K562 (cell line): ENCODE results near the gene BFSP2. TPM values are rescaled to one million over a fixed set of nuclear protein-coding genes. Genes with fewer than 3 reads are reported as not detected.

ENCODE experiments used
- ATAC-seq: fragments of 200-7000 bp; cut with Tn5 transposase; 3 replicates; pipeline ENCODE4 v1.9.1; 2020; ENCODE audit warnings: moderate library complexity
- BruUV-seq: library from RNA; stranded (reverse); fragments of 400-500 nt; replicated peaks from 2 replicates; lab custom pipeline; 2021; lab: Mats Ljungman, UMichigan
- CTCF ChIA-PET: fragments of 300-600 bp; formaldehyde crosslinking; extraction: SDS; loops from one replicate; lab custom pipeline; 2021; ENCODE audit warnings: low intra/inter-chr PET ratio; lab: Yijun Ruan, JAX
- POLR2A ChIA-PET: fragments of 300-600, 350-650 bp; sonication (Branson Sonifier 250); formaldehyde crosslinking; extraction: SDS; loops from one replicate; lab custom pipeline; 2021; ENCODE audit warnings: antibody characterized with exemption, inconsistent platforms; lab: Yijun Ruan, JAX
- DNase-seq, 4 experiments: peaks; one replicate each; pipeline versions ENCODE4 v3.0.0 to v3.0.0-alpha.2; 2011 to 2018; ENCODE audit warnings: low spot score in 3 of 4, mixed read lengths in 3 of 4; ENCODE audit errors: extremely low read depth in 1 of 4
- FAIRE-seq: peaks from 2 replicates; lab custom pipeline; 2011; peaks lifted over from hg19 to GRCh38; lab: Jason Lieb, UNC
- H2AFZ ChIP-seq: 2 replicates; pipeline ENCODE4 v1.6.0; 2011; ENCODE audit warnings: low read depth, low read length, control low read depth, inconsistent platforms
- H3K27ac ChIP-seq: fragments of 200-600 bp; 3 replicates; pipeline ENCODE4 v1.8.0; 2011; ENCODE audit warnings: low read depth, mild to moderate bottlenecking, control low read depth, inconsistent platforms, low read length, moderate library complexity, mixed read lengths; ENCODE audit errors: extremely low read depth
- H3K27me3 ChIP-seq, 2 experiments: fragments of 300-600 bp in 1 of 2; 2 replicates in 1 of 2; 3 replicates in 1 of 2; pipeline versions ENCODE4 v1.6.0 to v1.8.0; 2011; ENCODE audit warnings: inconsistent platforms in 2 of 2, low read length in 2 of 2, mild to moderate bottlenecking in 1 of 2, mixed read lengths in 1 of 2, moderate library complexity in 1 of 2; ENCODE audit not compliant: control insufficient read depth in 2 of 2, insufficient read depth in 2 of 2
- H3K36me3 ChIP-seq: fragments of 300-600 bp; 3 replicates; pipeline ENCODE4 v1.8.0; 2011; ENCODE audit warnings: mild to moderate bottlenecking, low read length, inconsistent platforms; ENCODE audit not compliant: control insufficient read depth, insufficient read depth
- H3K4me1 ChIP-seq, 2 experiments: fragments of 200-600 bp in 1 of 2; replicated peaks in 1 of 2; 2 replicates in 1 of 2; 3 replicates in 1 of 2; pipeline versions ENCODE4 v1.5.1 to v1.8.0; 2011; ENCODE audit warnings: inconsistent platforms in 2 of 2, low read length in 2 of 2, mild to moderate bottlenecking in 1 of 2, mixed read lengths in 1 of 2, moderate library complexity in 1 of 2; ENCODE audit not compliant: control insufficient read depth in 2 of 2, insufficient read depth in 2 of 2
- H3K4me2 ChIP-seq: 2 replicates; pipeline ENCODE4 v1.6.1; 2011; ENCODE audit warnings: low read length, control low read depth, inconsistent platforms, mixed read lengths; ENCODE audit not compliant: insufficient read depth
- H3K4me3 ChIP-seq: fragments of 200-600 bp; sonication (generic), shearing (Covaris generic); 2 replicates; pipeline ENCODE4 v1.5.1; 2016; ENCODE audit warnings: control low read depth, inconsistent platforms
- H3K79me2 ChIP-seq: fragments of 200-600 bp; 3 replicates; pipeline ENCODE4 v1.8.0; 2011; ENCODE audit warnings: low read length, inconsistent platforms; ENCODE audit not compliant: control insufficient read depth, insufficient read depth
- H3K9ac ChIP-seq, 2 experiments: 2 replicates each; pipeline versions ENCODE4 v1.6.0 to v1.6.1; 2011; ENCODE audit warnings: low read depth in 2 of 2, low read length in 2 of 2, control low read depth in 1 of 2, inconsistent platforms in 1 of 2, mild to moderate bottlenecking in 1 of 2, mixed read lengths in 1 of 2; ENCODE audit not compliant: insufficient read depth in 1 of 2
- H3K9me1 ChIP-seq: one replicate; pipeline ENCODE4 v1.6.0; 2011; ENCODE audit warnings: inconsistent platforms, mild to moderate bottlenecking, low read length, moderate library complexity; ENCODE audit not compliant: control insufficient read depth, insufficient read depth
- H3K9me3 ChIP-seq: replicated peaks from 2 replicates; pipeline ENCODE4 v1.5.1; 2011; ENCODE audit warnings: low read depth, low read length, inconsistent platforms; ENCODE audit not compliant: control insufficient read depth, insufficient read depth
- H4K20me1 ChIP-seq: replicated peaks from 2 replicates; pipeline ENCODE4 v1.6.1; 2011; ENCODE audit warnings: low read length, inconsistent platforms, mixed read lengths; ENCODE audit not compliant: control insufficient read depth, insufficient read depth
- BHLHE40 ChIP-seq: IDR thresholded peaks from 2 replicates; pipeline ENCODE4 v1.6.1; 2011; ENCODE audit warnings: low read length, improper control_type of control experiment
- BRD9 ChIP-seq: fragments of 450-650 bp; IDR thresholded peaks from 2 replicates; pipeline ENCODE4 v1.6.1; 2018; ENCODE audit warnings: low read depth; ENCODE audit not compliant: partially characterized antibody
- NFIC ChIP-seq: fragments of 450-650 bp; IDR thresholded peaks from 2 replicates; pipeline ENCODE4 v1.6.1; 2017; ENCODE audit warnings: mild to moderate bottlenecking, inconsistent platforms
- NRF1 ChIP-seq, 2 experiments: fragments of 450-650 bp; IDR thresholded peaks in 1 of 2; conservative IDR thresholded peaks in 1 of 2; 2 replicates each; pipeline ENCODE4 v1.6.1; 2014; ENCODE audit warnings: mild to moderate bottlenecking in 2 of 2
- STAG1 ChIP-seq: sonication (generic); formaldehyde crosslinking; IDR thresholded peaks from 2 replicates; pipeline ENCODE4 v1.5.0; 2020; ENCODE audit warnings: missing genetic modification reagents, borderline replicate concordance
- TFAM ChIP-seq: fragments of 250-450 bp; sonication (Bioruptor Pico); conservative IDR thresholded peaks from 2 replicates; pipeline ENCODE4 v1.5.0; 2021; ENCODE audit warnings: mild to moderate bottlenecking, moderate library complexity
- ZNF77 ChIP-seq: fragments of 250-450 bp; sonication (Bioruptor Pico); IDR thresholded peaks from 2 replicates; pipeline ENCODE4 v1.5.0; 2020
- WGBS: fragments of 100-300 bp; shearing (Covaris generic); methylation state at CpG from one replicate; pipeline ENCODE4 v1.1.6; 2016; ENCODE audit warnings: low coverage, mixed read lengths; ENCODE audit not compliant: insufficient coverage; ENCODE audit errors: missing lambda C conversion rate; 5-methylcytosine and 5-hydroxymethylcytosine counted together
- in situ Hi-C: fragments of 300-500 bp; cut with MboI; formaldehyde crosslinking; loops from 4 replicates; pipeline ENCODE4 v1.15.0; 2018; ENCODE audit warnings: inconsistent platforms, mixed read lengths
- intact Hi-C: fragments of 100-400 bp; cut with micrococcal nuclease; formaldehyde crosslinking; loops from 2 replicates; pipeline ENCODE4 v1.14.2; 2022
- polyA plus RNA-seq, 8 experiments: library from polyadenylated mRNA; depleted of rRNA in 4 of 8; stranded (reverse) in 5 of 8; unstranded in 3 of 8; fragments of >200 nt; fragmentation: Nextera tagmentation in 2 of 8; fragmentation: Illumina TruSeq in 1 of 8; extraction: Ambion mirVana in 2 of 8; extraction: Trizol in 1 of 8; gene quantifications; 2 replicates each; pipeline versions ENCODE4 v1.2.1 to v1.2.3, GENCODE V29; 2011 to 2014; ENCODE audit warnings: inconsistent platforms in 1 of 8, missing spikeins in 1 of 8
- total RNA-seq, 7 experiments: library from RNA; depleted of rRNA in 6 of 7; stranded (reverse); fragments of >200 nt in 6 of 7; fragmentation: Illumina TruSeq in 2 of 7; extraction: Trizol in 2 of 7; gene quantifications; 2 replicates each; pipeline versions ENCODE4 v1.2.1 to v1.2.3, GENCODE V29; 2011 to 2021; ENCODE audit warnings: low replicate concordance in 1 of 7
- TF ChIP-seq, protein P1 (sequence below): fragments of 250-450 bp; sonication (Bioruptor Pico); IDR thresholded peaks from 2 replicates; pipeline ENCODE4 v1.5.0; 2021; ENCODE audit warnings: mild to moderate bottlenecking, moderate library complexity

The BFSP2 gene
- total and polyA plus RNA-seq, 9 of the 15 experiments (the other 6 are each of a cell fraction or from before 2014, with no cell fraction given) = not detected

DNA sequence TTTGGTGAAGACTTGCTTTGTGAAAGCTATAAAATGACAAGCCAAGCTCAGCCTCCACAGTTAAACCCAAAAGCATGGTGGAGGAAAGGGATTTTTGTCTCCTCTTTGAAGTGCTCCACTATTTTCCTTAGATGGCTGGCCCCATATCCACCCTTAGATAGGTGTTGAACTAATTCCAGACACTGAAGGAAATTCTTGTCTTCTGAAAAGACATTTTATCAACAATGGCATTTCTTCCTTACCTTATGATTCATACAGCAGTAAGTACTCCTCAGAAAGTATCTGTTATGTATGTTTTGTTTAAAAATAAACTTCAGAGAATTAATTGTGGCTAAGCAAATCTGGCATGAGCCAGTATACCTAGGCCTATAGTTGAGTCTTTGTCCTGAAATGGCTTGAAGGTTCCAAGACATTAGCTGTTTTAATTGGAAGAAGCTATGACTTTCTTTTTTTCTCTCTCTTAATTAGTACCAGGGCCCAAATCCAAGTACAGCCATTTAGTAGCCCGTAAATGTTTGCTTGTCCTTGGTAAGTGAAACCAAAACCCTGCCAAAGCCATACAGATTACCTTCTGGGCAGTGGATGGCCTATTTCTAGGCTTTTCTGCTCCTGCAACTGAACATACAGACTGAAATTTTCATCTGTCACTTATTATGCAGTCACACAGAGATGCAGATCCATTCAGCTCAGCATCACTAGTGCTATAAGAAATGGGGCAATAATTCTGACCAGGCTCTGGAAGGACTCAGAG, 5.1 kb upstream of the BFSP2 start:
- intact Hi-C loops = no loop called here
- ChIA-PET POLR2A (no interaction called here), CTCF (no interaction called here)
- ATAC-seq = no peak
- BruUV-seq = no TSS peak
- Histone ChIP-seq H3K79me2 (no peaks in the 10 kb centered on the region), H3K9me3 (no peaks in the 10 kb centered on the region), H3K9ac (no peak overlapping the region), H3K4me3 (no peak overlapping the region), H3K27ac (no peak overlapping the region), H3K36me3 (no peaks in the 10 kb centered on the region), H4K20me1 (no peaks in the 10 kb centered on the region), H3K9me1 (no peaks in the 10 kb centered on the region), H2AFZ (no peak overlapping the region), H3K4me1 (no peaks in the 10 kb centered on the region), H3K4me2 (no peak overlapping the region)
- no peak for FAIRE-seq
- no peak for DNase-seq
- TF ChIP-seq NFIC = no peak
- TF ChIP-seq NRF1 (conservative IDR thresholded peaks at IDR 0.05 in 1 of 2, IDR thresholded peaks at IDR 0.05 in 1 of 2) = no peak
- TF ChIP-seq BHLHE40 = no peak
- no peak for TF ChIP-seq BRD9
- TF ChIP-seq, protein P1, sequence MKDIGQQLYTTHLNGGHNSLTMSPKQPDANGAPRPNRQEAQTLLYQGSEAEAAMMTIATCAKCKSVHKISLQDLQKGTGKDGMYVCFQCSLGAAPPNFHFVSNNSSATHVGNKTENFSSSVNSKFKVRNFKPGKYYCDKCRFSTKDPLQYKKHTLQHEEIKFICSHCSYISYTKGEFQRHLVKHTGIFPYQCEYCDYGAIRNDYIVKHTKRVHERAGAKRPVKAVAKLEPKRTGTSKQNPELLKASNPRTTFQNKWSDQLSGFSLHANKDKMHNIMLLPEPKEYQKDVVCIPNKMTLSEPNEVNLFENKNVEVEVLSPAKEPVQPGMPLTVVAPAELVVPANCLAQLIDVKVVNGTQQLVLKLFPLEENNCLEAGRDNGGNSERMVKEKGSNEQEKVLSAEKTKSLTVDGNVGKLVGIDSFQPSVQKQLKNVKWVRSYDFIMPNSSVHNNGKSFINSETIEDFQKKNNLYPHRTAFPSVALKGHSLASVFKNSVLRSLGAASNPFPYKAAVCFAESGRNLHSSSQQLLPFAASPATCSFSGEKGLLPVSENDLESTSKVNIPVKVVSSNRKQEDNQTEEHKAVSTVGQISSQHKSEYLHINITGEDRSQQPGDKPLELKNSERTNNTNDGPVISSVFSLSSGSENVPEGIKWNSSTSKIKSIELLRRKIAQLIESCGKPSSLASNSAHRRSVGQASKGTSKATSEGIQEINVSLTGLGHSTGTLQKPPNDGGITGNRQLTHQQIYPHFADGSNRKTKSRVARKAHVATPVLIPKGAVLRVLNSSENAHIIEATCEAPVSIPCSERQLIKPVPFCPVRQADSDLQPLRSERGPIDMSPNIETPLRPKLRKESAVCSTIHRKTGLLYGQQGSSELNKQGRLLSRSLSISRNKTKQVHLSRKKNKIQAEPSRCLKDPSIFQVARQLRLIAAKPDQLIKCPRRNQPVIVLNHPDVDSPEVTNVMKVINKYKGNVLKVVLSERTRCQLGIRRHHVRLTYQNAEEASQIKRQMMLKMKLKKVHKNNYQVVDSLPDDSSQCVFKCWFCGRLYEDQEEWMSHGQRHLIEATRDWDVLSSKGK = no peak
- TF ChIP-seq STAG1 (CRISPR knock-in tag) = no peak
- TF ChIP-seq ZNF77 (CRISPR knock-in tag) = no peak
- no peak for TF ChIP-seq TFAM (CRISPR knock-in tag)
- TF ChIP-seq, all 486 proteins: peak for 0
- no peaks in the 10 kb centered on the region for H3K27me3 ChIP-seq
- WGBS = 0% methylated on average over 1 of the region's 1 CpG
- in situ Hi-C loops = loop anchor here (25.0 kb wide), 1 partner anchor 357 kb away; the partner anchor contains the start of gene TMEM108
